GM06990 (cell line): ENCODE data around the gene STAB1.

ENCODE experiments used
- DNase-seq: peaks from one replicate; pipeline ENCODE4 v3.0.0-alpha.2; 2011; ENCODE audit not compliant: insufficient read length; ENCODE audit errors: extremely low read depth
- H3K27me3 ChIP-seq: replicated peaks from 2 replicates; pipeline ENCODE4 v1.6.0; 2011; ENCODE audit warnings: low read length; ENCODE audit not compliant: control insufficient read depth, insufficient read depth
- H3K36me3 ChIP-seq: 2 replicates; pipeline ENCODE4 v1.5.1; 2011; ENCODE audit warnings: low read length; ENCODE audit not compliant: control insufficient read depth, insufficient read depth
- H3K4me3 ChIP-seq: replicated peaks from 2 replicates; pipeline ENCODE4 v1.5.1; 2011; ENCODE audit warnings: low read depth, mild to moderate bottlenecking, control low read depth, low read length
- TF ChIP-seq, protein P1 (sequence below): IDR thresholded peaks from 2 replicates; pipeline ENCODE4 v1.5.1; 2011; ENCODE audit warnings: low read length, control low read depth, mild to moderate bottlenecking, inconsistent platforms; ENCODE audit not compliant: insufficient read depth, poor library complexity, severe bottlenecking

The STAB1 gene

DNA sequence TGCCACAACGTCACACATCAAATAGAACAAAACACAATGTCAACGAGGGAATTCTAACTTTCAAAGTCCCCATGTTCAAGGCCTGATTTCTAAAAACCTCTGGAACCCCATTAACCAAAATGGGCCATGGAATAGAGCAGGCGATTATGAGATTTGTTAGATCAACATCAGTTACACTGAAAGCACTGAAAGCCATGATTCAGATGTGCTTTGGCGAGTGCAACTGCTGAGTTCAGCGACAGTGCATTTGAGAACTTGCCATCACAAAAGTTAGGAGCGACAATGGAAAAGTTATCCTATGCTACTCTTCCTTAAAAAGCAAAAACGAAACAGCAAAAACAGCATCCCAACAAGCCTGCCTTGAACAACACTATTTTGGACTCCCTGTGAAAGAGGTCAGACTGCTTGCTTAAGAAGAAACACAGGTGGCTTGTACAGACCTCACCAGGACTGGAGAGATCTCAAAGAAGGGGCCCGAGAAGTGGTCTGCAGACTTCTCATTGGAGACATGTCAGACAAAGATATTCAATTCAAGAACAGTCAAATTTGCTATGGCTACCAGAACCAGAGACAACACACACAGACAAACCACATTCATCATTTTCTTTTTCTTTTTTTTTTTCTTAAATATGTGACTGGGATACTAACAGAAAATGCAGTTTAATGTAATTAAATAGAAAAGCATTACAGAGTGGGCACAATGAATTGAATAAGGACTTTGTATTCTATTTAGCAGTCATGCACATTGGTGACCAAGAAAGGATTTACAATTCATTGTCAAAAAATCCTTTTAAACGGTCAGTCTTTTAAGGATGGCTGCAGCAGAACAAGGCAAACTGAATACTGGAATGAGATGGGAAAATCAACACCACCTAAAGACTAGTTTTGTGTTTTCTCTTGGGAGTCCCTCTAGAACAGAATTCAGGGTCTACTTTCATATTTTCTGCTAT, 62.1 kb downstream of the STAB1 start:
- Histone ChIP-seq H3K36me3 (peaks cover 25% of the 10 kb centered on the region), H3K4me3 (no peak overlapping the region), H3K27me3 (no peaks in the 10 kb centered on the region)
- TF ChIP-seq, protein P1, sequence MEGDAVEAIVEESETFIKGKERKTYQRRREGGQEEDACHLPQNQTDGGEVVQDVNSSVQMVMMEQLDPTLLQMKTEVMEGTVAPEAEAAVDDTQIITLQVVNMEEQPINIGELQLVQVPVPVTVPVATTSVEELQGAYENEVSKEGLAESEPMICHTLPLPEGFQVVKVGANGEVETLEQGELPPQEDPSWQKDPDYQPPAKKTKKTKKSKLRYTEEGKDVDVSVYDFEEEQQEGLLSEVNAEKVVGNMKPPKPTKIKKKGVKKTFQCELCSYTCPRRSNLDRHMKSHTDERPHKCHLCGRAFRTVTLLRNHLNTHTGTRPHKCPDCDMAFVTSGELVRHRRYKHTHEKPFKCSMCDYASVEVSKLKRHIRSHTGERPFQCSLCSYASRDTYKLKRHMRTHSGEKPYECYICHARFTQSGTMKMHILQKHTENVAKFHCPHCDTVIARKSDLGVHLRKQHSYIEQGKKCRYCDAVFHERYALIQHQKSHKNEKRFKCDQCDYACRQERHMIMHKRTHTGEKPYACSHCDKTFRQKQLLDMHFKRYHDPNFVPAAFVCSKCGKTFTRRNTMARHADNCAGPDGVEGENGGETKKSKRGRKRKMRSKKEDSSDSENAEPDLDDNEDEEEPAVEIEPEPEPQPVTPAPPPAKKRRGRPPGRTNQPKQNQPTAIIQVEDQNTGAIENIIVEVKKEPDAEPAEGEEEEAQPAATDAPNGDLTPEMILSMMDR = no peak
- DNase-seq = no peak

DNA sequence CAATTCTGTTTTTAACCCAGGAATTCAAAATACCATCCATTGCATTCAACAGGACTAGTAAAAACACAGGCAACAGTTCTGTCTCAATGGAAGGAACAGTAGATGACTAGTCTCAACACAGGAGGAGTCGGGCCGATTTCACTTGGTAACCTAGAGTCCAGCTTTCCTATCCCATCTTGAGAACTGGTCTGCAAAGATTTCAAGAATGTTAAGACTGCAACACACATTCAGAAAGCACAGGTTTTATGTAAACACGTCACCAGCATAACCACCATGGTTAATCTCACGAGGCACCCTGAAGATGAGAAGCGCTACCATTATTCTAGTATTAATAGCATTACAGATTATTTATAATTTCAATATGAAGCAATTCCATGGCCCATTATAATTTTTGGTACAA, 63.3 kb downstream of the STAB1 start:
- peaks cover 24% of the 10 kb centered on the region for H3K36me3 ChIP-seq
- H3K4me3 ChIP-seq = no peak overlapping the region
- TF ChIP-seq, protein P1 = no peak
- no peak for DNase-seq
- no peaks in the 10 kb centered on the region for H3K27me3 ChIP-seq

DNA sequence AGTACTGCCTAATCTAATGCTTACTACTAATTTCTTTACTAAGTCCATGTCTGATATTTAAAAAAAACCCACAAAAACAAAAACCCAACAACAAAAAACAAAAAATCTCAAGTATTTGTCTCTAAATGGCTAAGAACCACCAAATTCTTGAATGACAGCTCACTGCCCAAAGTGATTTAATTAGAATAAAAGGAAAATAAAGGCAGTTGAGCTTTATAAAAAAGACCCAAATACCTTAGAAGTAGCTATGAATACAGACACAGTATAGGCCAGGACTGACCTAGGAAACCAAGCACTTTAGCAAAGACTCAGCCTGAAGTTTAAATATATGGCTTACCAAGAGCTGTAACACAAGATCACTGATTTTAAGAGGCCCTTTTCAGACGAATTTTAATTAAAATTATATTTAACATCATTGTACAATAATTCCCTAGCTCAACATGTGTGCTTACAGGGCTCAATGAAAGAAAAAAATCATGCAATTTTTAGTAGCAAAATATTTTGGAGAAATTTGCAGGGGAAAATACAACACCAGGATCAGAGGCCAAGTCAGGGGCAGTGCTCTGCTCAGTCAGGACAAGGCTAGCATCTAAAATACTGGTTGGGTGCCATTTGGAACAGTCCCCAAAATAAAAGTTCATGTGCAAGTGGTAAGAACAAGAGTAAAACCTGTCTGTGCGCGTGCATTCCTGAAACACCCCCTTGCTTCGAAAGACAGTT, 66.0 kb downstream of the STAB1 start:
- no peak for DNase-seq
- no peak overlapping the region for H3K4me3 ChIP-seq
- peaks cover 18% of the 10 kb centered on the region for H3K36me3 ChIP-seq
- TF ChIP-seq, protein P1 = no peak
- H3K27me3 ChIP-seq = no peaks in the 10 kb centered on the region

DNA sequence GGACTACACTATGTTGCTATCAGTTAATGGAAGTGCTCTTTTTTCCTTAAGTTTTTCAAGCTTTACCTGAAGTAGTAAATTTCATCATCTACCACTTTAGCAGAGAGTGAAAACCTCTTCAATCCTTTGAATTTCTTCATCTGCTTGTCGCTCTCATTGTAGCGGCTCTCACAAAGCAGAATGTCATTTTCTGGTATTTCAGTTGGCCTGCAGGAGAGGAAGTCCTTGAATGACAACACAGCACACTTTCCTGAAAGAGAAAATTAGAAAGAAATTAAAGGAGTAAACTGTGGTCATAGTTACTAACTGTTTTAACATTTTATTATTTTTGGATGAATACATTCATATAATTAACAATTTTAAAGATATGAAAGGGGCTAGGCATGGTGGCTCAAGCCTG, 68.8 kb downstream of the STAB1 start:
- H3K27me3 ChIP-seq = no peaks in the 10 kb centered on the region
- peaks cover 8% of the 10 kb centered on the region for H3K36me3 ChIP-seq
- no peak overlapping the region for H3K4me3 ChIP-seq
- DNase-seq = no peak
- TF ChIP-seq, protein P1 = no peak

DNA sequence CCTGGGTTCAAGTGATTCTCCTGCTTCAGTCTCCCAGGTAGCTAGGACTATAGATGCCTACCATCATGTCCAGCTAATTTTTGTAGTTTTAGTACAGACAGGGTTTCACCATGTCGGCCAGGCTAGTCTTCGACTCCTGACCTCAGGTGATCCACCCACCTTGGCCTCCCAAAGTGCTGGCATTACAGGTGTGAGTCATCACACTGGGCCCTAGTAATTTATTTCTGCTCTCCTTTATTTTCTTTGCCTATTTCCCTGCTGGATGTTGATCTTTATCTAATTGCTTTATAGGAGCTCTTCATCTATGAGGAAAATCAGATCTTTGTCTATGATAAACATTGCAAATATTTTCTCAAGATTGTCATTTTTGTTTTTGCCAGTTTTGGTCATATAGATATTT, 72.9 kb downstream of the STAB1 start:
- no peak overlapping the region for H3K4me3 ChIP-seq
- DNase-seq = no peak
- H3K36me3 ChIP-seq = peaks cover 2% of the 10 kb centered on the region
- TF ChIP-seq, protein P1 = no peak
- H3K27me3 ChIP-seq = no peaks in the 10 kb centered on the region
